CD14-positive monocyte (primary cell): Measurements from ENCODE around the gene WNT11. TPM values are rescaled to one million over a fixed set of nuclear protein-coding genes. Genes with fewer than 3 reads are reported as not detected.

Source experiments
- DNase-seq, 3 donors: peaks; one replicate each; pipeline ENCODE4 v3.0.0-alpha.2; 2011 to 2022
- H2AFZ ChIP-seq: 2 replicates; pipeline ENCODE4 v1.6.0; 2012; ENCODE audit warnings: mild to moderate bottlenecking, low read depth, low read length, inconsistent platforms; ENCODE audit not compliant: insufficient read depth, poor library complexity, severe bottlenecking
- H3K27ac ChIP-seq, 2 donors: 1 replicate in 1 of 2; 2 replicates in 1 of 2; pipeline ENCODE4 v1.5.1; 2012 to 2013; ENCODE audit warnings: low read length in 2 of 2, control low read depth in 1 of 2, inconsistent platforms in 1 of 2, low read depth in 1 of 2, mild to moderate bottlenecking in 1 of 2
- H3K27me3 ChIP-seq, 2 donors: one replicate each; pipeline versions ENCODE4 v1.6.0 to v1.6.1; 2011 to 2013; ENCODE audit warnings: low read length in 2 of 2; ENCODE audit not compliant: control insufficient read depth in 2 of 2, insufficient read depth in 2 of 2
- H3K36me3 ChIP-seq, 2 donors: replicated peaks in 1 of 2; 1 replicate in 1 of 2; 2 replicates in 1 of 2; pipeline versions ENCODE4 v1.5.1 to v1.6.1; 2012 to 2013; ENCODE audit warnings: low read length in 2 of 2, control low read depth in 1 of 2, inconsistent platforms in 1 of 2, mild to moderate bottlenecking in 1 of 2; ENCODE audit not compliant: insufficient read depth in 2 of 2, control insufficient read depth in 1 of 2
- H3K4me1 ChIP-seq, 2 donors: 1 replicate in 1 of 2; 2 replicates in 1 of 2; pipeline versions ENCODE4 v1.5.1 to v1.6.1; 2012 to 2013; ENCODE audit warnings: low read length in 2 of 2, control low read depth in 1 of 2, inconsistent platforms in 1 of 2, mild to moderate bottlenecking in 1 of 2, moderate library complexity in 1 of 2; ENCODE audit not compliant: insufficient read depth in 2 of 2, control insufficient read depth in 1 of 2
- H3K4me2 ChIP-seq: replicated peaks from 2 replicates; pipeline ENCODE3; 2012; ENCODE audit warnings: low read length, moderate library complexity, mild to moderate bottlenecking; ENCODE audit not compliant: poor library complexity, severe bottlenecking; ENCODE audit errors: extremely low read depth
- H3K4me3 ChIP-seq, 3 experiments: fragments of 200-600 bp in 1 of 3; sonication (generic) in 1 of 3; replicated peaks in 1 of 3; 1 replicate in 2 of 3; 2 replicates in 1 of 3; pipeline ENCODE4 v1.5.1; 2011 to 2013; ENCODE audit warnings: low read length in 3 of 3, mild to moderate bottlenecking in 3 of 3, control low read depth in 2 of 3, low read depth in 2 of 3, inconsistent platforms in 1 of 3, moderate library complexity in 1 of 3
- H3K79me2 ChIP-seq: 2 replicates; pipeline ENCODE4 v1.6.0; 2012; ENCODE audit warnings: mild to moderate bottlenecking, control low read depth, inconsistent platforms, low read length, moderate library complexity; ENCODE audit not compliant: insufficient read depth
- H3K9ac ChIP-seq: 2 replicates; pipeline ENCODE4 v1.6.0; 2017; ENCODE audit warnings: low read length, mild to moderate bottlenecking; ENCODE audit not compliant: insufficient read depth, poor library complexity, severe bottlenecking
- H3K9me3 ChIP-seq, 2 donors: replicated peaks in 1 of 2; 1 replicate in 1 of 2; 2 replicates in 1 of 2; pipeline versions ENCODE4 v1.5.1 to v1.6.1; 2012 to 2013; ENCODE audit warnings: low read length in 2 of 2, control low read depth in 1 of 2; ENCODE audit not compliant: control insufficient read depth in 1 of 2, insufficient read depth in 1 of 2
- H4K20me1 ChIP-seq: 2 replicates; pipeline ENCODE4 v1.6.0; 2012; ENCODE audit warnings: mild to moderate bottlenecking, low read length, control low read depth, moderate library complexity; ENCODE audit not compliant: insufficient read depth
- H3K27ac Mint-ChIP-seq, 7 donors: one replicate each; pipeline ENCODE4 v1.8.0; 2020; ENCODE audit warnings: mild to moderate bottlenecking in 7 of 7, mixed read lengths in 7 of 7, moderate library complexity in 6 of 7, inconsistent platforms in 2 of 7
- H3K27me3 Mint-ChIP-seq, 3 donors: one replicate each; pipeline ENCODE4 v1.8.0; 2021 to 2022; ENCODE audit warnings: low read depth in 3 of 3, mild to moderate bottlenecking in 3 of 3, mixed read lengths in 3 of 3, moderate library complexity in 3 of 3, inconsistent platforms in 1 of 3
- H3K36me3 Mint-ChIP-seq, 2 donors: one replicate each; pipeline ENCODE4 v1.8.0; 2020; ENCODE audit warnings: mixed read lengths in 2 of 2, inconsistent platforms in 1 of 2, mild to moderate bottlenecking in 1 of 2
- H3K4me1 Mint-ChIP-seq: one replicate; pipeline ENCODE4 v1.8.0; 2020; ENCODE audit warnings: mild to moderate bottlenecking, mixed read lengths
- H3K4me3 Mint-ChIP-seq, 2 donors: one replicate each; pipeline ENCODE4 v1.8.0; 2020; ENCODE audit warnings: mild to moderate bottlenecking in 2 of 2, mixed read lengths in 2 of 2, moderate library complexity in 1 of 2
- H3K9me3 Mint-ChIP-seq, 7 donors: one replicate each; pipeline ENCODE4 v1.8.0; 2020 to 2022; ENCODE audit warnings: mixed read lengths in 7 of 7, mild to moderate bottlenecking in 6 of 7, moderate library complexity in 6 of 7, inconsistent platforms in 2 of 7
- WGBS: methylation state at CpG from one replicate; pipeline ENCODE4 v1.1.5; 2013; ENCODE audit warnings: missing lambda C conversion rate; ENCODE audit not compliant: insufficient coverage; 5-methylcytosine and 5-hydroxymethylcytosine counted together
- intact Hi-C, 2 donors: fragments of 100-400 bp; cut with micrococcal nuclease; formaldehyde crosslinking; loops; one replicate each; pipeline versions ENCODE4 v1.15.0 to v1.15.1; 2023
- polyA plus RNA-seq, 3 donors: library from polyadenylated mRNA; depleted of rRNA in 1 of 3; unstranded in 2 of 3; stranded (reverse) in 1 of 3; fragments of 300-500 nt in 2 of 3; fragments of >200 nt in 1 of 3; fragmentation: Illumina TruSeq in 2 of 3; gene quantifications; 1 replicate in 2 of 3; 2 replicates in 1 of 3; pipeline ENCODE4 v1.2.3, GENCODE V29; 2012 to 2021
- TF ChIP-seq, protein P1 (sequence below): fragments of 200-600 bp; IDR thresholded peaks from one replicate; pipeline ENCODE4 v1.8.0; 2022; ENCODE audit warnings: antibody characterized with exemption, mild to moderate bottlenecking

The WNT11 gene
- polyA plus RNA-seq, 3 donors, result 0.09 to 0.24 (median 0.21) TPM

DNA sequence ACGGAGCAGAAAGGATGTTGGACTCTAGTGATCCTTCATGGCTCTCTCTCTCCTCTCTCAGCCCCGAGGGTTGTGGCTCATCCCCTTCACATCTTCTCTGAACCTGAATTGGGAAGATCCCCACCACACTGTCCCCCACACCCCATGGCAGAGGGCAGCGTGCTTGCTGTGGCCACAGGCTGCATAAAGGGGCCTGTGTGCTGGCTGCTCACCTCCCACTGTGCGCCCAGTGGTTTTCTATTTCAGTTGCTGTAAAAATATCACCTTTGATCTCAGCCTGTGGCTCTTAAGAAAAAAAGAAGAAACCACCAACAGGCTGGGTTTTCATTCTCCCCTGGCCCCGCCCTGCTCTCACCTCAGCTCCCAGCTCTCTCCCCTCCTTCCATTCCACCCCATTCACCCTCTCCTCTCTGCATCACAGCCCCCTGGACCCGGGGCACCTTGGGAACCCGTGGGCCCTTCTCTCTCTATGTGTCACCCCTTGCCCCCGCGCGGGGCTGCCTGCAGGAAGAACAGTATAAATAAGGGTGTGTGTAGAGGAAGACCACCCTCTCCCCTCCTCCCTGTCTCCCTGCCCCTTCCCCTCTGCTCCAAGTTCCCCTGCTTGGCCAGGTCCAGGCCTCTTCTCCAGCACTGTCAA is 25.8 kb upstream of the WNT11 start:
- H3K9me3 Mint-ChIP-seq, result peaks cover 0 to 2% (median 0%) of the 10 kb centered on the region in 7 donors
- H3K27ac Mint-ChIP-seq, result no peak overlapping the region
- H2AFZ ChIP-seq, result no peak overlapping the region
- intact Hi-C loops, result loop anchor here in 1 of 2 donors (10.0 kb wide), 1 partner anchor 153 kb away; the partner anchor contains the start of genes GVQW3 and THAP12
- H3K27me3 Mint-ChIP-seq, result peaks cover 0 to 10% (median 4%) of the 10 kb centered on the region in 3 donors
- H3K4me1 Mint-ChIP-seq, result peaks cover 45% of the 10 kb centered on the region
- no peaks in the 10 kb centered on the region for H3K36me3 ChIP-seq
- no peaks in the 10 kb centered on the region for H4K20me1 ChIP-seq
- no peak overlapping the region for H3K4me3 Mint-ChIP-seq
- H3K79me2 ChIP-seq, result no peaks in the 10 kb centered on the region
- H3K9ac ChIP-seq, result no peak overlapping the region
- DNase-seq, result no peak
- peaks cover 43 to 57% of the 10 kb centered on the region in 2 donors for H3K4me1 ChIP-seq
- no peak overlapping the region for H3K4me2 ChIP-seq
- TF ChIP-seq, protein P1, sequence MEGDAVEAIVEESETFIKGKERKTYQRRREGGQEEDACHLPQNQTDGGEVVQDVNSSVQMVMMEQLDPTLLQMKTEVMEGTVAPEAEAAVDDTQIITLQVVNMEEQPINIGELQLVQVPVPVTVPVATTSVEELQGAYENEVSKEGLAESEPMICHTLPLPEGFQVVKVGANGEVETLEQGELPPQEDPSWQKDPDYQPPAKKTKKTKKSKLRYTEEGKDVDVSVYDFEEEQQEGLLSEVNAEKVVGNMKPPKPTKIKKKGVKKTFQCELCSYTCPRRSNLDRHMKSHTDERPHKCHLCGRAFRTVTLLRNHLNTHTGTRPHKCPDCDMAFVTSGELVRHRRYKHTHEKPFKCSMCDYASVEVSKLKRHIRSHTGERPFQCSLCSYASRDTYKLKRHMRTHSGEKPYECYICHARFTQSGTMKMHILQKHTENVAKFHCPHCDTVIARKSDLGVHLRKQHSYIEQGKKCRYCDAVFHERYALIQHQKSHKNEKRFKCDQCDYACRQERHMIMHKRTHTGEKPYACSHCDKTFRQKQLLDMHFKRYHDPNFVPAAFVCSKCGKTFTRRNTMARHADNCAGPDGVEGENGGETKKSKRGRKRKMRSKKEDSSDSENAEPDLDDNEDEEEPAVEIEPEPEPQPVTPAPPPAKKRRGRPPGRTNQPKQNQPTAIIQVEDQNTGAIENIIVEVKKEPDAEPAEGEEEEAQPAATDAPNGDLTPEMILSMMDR, result no peak
- H3K4me3 ChIP-seq, result no peak overlapping the region
- H3K9me3 ChIP-seq, result no peaks in the 10 kb centered on the region
- H3K27ac ChIP-seq, result no peak overlapping the region
- H3K27me3 ChIP-seq, result no peaks in the 10 kb centered on the region
- no peaks in the 10 kb centered on the region for H3K36me3 Mint-ChIP-seq
- WGBS, result 94% methylated on average over 3 of the region's 10 CpGs

DNA sequence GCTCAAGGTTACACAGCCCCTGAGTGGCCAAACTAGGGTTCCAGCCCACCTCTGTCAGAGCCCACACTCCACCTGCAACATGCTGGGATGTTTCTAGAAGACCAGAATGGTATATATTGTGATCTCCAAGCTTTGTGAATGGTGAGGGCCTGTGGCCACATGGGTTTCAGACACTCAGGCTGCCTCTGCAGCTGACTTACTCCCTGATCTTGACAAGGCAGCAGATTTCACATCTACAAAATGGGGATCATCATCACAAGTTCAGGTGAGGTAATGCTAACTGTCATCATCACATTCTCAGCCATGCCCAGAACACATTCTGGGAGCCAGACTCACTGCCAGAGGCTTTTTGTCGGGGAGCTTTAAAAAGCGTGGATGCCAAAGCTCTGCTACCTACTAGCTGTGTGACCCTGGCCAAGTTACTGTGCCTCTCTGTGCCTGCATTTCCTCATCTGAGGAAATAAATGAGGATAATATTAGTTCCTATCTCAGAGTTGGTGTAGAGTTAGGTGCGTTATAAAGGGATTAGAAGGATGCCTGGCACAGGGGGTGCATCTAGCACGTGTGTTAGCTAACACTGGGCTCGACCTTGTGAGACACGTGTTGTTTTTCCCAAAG is 24.9 kb upstream of the WNT11 start:
- intact Hi-C loops, result loop anchor here in 1 of 2 donors (10.0 kb wide), 1 partner anchor 154 kb away; the partner anchor contains the start of genes GVQW3 and THAP12
- WGBS, result 88% methylated on average over 4 of the region's 6 CpGs
- no peak overlapping the region for H3K27ac ChIP-seq
- TF ChIP-seq, protein P1, result no peak
- H3K27me3 ChIP-seq, result no peaks in the 10 kb centered on the region
- H3K9me3 Mint-ChIP-seq, result peaks cover 0 to 2% (median 0%) of the 10 kb centered on the region in 7 donors
- H4K20me1 ChIP-seq, result no peaks in the 10 kb centered on the region
- H3K36me3 Mint-ChIP-seq, result no peaks in the 10 kb centered on the region
- no peaks in the 10 kb centered on the region for H3K9me3 ChIP-seq
- no peak overlapping the region for H3K4me2 ChIP-seq
- H3K4me3 Mint-ChIP-seq, result no peak overlapping the region
- H3K4me1 ChIP-seq, result peaks cover 48 to 61% of the 10 kb centered on the region in 2 donors
- H3K9ac ChIP-seq, result no peak overlapping the region
- no peaks in the 10 kb centered on the region for H3K79me2 ChIP-seq
- H3K27me3 Mint-ChIP-seq, result peaks cover 0 to 7% (median 4%) of the 10 kb centered on the region in 3 donors
- no peak overlapping the region for H2AFZ ChIP-seq
- no peak overlapping the region for H3K27ac Mint-ChIP-seq
- H3K4me1 Mint-ChIP-seq, result peaks cover 50% of the 10 kb centered on the region
- no peak overlapping the region for H3K4me3 ChIP-seq
- H3K36me3 ChIP-seq, result no peaks in the 10 kb centered on the region
- no peak for DNase-seq
